GM19023 (cell line): Measurements from ENCODE around the gene MRPS15.
"Not testable (repeated sequence)": the region's sequence is repeated elsewhere in the genome, so short reads cannot be mapped to it uniquely, and the experiment has no call there.

Experiments used
- ATAC-seq: cut with Tn5 transposase; IDR thresholded peaks from one replicate; pipeline ENCODE4 v1.9.1; 2021; ENCODE audit warnings: mild to moderate bottlenecking, moderate library complexity; ENCODE audit not compliant: unreplicated experiment

Gene MRPS15

GRCh38 chr1:36486093-36486438 lies 21.9 kb upstream of the MRPS15 start:
- ATAC-seq, result no peak

GRCh38 chr1:36484099-36484498 lies 19.9 kb upstream of the MRPS15 start:
- ATAC-seq, result no peak

DNA sequence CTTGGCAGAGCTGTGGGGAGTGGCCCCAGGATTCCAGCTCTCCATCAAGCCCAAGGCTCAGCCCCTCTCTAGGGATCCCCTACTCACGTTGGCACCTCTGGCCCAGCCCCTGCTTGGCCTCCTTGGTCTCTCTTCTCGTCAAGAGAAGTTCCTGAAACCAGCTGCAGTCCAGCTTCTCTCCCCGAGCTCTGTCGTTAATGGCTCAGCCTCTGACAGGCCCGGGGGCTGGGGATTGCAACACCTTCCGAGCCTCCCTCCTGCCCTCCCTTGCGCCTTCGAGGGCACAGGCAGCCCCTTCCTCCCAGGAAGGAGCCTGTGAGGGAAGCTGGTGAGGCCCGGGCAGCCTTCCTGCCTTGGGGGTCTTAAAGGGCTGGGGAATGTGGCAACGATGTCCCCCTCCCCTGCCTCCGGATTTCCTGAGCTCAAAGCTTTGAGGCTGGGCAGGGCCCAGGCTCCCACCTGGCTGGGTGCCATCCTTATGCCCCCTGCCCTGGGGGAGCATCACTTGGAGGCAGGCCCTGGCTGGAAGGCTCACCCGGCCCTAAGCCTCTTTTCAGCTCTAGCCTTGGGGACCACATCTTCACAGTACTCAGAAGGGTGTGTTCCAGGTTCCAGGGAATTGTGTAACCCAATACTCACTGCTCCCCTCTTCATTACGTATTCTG lies 18.7 kb upstream of the MRPS15 start, which contains the start of gene CSF3R:
TSS of gene CSF3R (minus strand) at position 190 of the 665 bp plus-strand sequence. CDS start 3,417 bp downstream, outside the sequence.
- ATAC-seq, result no peak

DNA sequence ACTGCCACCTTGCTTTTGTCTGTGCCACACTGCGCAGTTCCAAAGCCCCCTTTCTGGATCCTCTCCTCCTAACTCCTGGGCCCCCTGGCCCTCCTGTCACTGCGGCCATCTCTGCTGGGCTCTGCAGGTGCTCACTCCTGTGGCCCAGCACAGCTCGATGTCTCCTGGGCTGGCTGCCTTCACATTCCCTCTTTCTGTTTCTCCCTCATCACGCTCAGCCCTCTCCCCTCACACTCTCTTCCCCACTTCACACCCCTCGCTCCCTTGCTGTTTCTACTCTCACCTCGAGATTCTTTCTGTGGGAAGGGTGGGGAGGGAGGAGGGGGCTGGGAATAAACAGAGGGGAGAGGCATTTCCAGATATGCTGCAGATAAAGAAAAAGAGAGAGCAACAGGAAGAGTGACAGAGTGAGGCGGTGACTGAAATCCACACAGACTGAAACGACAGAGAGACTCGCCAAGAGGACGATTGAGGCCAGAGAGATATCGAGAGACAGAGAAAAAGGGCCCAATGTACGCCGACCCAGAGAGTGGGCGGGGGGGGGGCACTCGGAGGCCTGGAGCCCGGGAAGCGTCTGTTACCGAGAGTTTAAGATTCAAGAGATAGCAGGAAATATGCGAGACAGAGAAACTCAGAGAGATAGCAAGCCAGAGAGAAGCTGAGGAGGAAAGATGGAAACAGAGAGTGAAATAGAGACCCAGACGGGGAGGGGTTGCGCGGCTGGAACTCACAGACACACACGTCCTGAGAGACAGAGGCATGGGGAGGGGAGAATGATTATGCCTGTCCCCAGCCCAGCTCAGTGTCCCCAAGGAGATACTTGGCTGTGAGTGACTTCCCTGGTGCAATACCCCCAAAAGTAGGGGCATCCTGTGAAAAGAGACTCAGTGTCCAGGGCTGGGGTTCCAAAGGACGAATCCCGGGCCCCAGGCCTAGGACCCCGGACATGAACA lies 17.9 kb upstream of the MRPS15 start:
- ATAC-seq, result no peak

DNA sequence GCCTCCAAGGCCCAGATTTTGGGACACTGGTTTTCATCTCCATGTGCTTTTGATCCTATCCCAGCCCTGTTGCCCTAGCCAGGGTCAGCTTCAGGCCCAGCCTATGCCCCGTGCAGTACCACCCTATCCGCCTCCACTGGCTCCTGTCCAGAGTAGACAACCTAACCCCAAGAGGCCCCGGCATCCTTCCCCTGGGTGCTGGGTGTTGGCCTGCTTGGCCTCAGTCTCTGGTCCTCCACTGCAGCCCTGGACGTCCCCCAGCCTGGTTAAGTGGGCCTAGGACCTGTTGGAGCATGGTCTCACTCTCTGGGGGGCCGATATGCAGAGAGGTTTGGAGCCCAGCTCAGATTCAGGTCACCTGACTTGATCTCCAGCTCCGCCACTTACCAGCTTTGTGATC lies 16.9 kb upstream of the MRPS15 start:
- no peak for ATAC-seq

DNA sequence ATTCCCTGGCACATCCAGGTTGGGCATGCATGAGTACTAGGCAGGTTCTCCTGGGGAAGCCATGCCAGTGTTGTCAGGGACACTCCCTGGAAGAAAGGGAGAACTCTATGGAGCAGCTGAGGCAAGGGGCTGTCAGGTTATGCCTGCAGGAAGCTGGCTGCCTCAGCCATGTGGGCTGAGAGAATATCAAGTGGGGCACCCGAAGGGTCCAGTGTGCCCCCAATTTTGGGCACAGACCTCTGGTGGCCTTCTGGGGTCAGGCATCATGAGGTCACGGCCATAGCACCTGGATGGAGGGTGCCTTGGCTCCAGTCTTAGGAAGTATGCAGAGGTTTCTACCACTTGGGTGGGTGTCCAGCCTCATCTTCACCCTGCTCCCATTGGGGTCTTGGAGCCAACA lies 16.0 kb upstream of the MRPS15 start:
- no peak for ATAC-seq

- no peak for ATAC-seq
Observed at GRCh38 chr1:36479505-36480051, 15.4 kb upstream of the MRPS15 start.

DNA sequence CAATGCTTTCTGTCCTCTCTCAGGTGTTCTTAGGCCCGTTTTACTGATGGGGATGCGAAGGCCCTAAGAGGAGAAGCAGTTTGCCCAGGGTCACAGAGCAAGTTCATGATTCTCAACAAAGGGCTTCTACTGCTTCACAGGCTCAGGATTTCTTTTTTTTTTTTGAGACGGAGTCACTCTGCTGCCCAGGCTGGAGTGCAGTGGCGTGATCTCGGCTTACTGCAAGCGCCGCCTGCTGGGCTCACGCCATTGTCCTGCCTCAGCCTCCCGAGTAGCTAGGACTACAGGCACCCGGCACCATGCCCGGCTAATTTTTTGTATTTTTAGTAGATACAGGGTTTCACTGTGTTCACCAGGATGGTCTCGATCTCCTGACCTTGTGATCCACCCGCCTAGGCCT lies 13.4 kb upstream of the MRPS15 start:
- not testable (repeated sequence) for ATAC-seq

DNA sequence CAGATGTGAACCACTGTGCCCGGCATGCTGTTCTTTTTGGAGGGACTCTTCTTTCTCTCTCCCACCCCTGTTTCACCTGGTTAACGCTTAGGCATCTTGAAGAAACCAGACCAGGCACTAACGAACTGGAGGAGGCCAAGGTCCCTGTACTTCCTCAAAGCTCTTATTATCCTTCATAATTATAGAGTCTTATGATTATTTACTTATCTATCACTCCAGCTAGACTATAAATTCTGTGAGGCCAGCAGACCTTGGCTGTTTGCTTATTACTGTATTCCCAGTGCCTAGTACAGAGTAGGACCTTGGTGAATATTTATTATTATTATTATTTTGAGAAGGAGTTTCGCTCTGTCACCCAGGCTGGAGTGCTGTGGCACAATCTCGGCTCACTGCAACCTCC lies 12.8 kb upstream of the MRPS15 start:
- no peak for ATAC-seq

DNA sequence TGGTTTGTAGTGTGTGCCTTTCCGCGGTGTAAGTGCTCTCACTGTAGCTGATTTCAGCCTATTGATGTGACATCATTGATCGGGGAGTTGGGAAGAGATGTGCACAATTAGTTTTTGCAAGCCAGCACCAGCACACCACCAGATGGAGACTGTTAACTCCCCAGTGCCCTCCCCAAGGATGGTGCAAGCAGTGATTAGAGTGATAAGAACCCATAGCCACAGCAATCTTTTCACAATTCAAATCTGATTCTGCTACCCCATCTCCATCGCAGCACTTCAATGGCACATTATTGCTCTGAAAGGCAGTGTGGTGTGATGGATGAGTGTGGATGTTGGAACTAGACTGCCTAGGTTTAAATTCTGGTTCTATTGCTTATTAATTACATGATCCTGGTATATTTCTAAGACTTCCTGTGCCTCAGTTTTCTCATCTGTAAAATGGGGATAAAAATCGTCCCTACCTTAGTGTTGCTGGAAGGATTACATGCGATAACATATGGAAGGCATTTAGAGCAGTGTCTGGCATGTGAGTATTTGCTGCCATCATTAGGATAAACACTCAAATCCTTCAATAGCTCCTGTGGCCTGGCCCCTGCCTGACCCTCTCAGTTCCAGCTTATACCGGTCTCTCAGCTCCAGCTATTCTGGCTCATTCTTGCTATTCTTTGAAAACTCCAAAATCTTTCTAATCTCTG lies 11.9 kb upstream of the MRPS15 start:
- no peak for ATAC-seq

GRCh38 chr1:36475341-36475740 lies 11.2 kb upstream of the MRPS15 start:
- ATAC-seq, result no peak

DNA sequence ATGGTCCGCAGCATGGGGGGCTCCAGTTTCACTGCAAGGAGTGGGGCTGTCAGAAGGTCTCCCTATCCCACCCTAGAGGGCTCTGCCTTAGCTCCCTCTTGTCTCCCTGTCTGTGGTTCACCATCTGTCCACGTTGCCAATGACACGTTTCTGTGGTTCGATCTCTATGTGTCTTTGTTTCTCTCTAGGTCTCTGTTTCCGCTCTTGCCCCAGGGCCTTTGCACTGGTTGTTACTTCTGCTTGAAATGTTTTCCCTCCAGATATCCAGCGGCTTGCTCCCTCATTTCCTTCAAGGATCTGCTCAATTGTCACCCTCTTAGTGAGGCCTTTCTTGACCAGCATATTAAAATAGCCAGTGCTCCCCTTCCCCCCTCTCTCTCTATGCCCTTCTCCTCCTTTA lies 8.5 kb upstream of the MRPS15 start:
- no peak for ATAC-seq

- ATAC-seq, result no peak
Observed at GRCh38 chr1:36471830-36472641, 7.9 kb upstream of the MRPS15 start.

DNA sequence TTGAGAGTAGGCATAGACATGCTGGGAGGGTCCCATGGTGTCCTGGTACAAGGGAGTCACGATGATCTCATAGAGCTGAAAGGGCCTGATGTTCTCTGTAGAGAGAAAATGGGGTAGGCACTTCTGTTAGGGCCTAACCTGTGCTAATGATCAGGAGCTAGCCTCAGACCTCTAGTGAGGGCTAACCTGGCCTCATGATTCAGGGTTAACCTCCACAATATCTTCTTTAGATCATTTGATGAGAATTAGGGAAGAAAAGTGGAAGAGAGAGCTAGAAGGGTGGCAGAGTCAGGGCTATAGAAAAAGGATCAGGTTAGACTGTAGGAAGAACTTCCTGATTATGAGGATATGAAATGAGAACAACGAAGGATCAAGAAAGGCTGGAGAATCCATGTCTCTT lies 5.0 kb upstream of the MRPS15 start:
- ATAC-seq, result no peak

- no peak for ATAC-seq
Observed at GRCh38 chr1:36467700-36468455, 3.7 kb upstream of the MRPS15 start.

- ATAC-seq, result no peak
Observed at GRCh38 chr1:36467027-36467410, 2.8 kb upstream of the MRPS15 start.

- ATAC-seq, result no peak
Observed at GRCh38 chr1:36466370-36467026, 2.3 kb upstream of the MRPS15 start.

- ATAC-seq, result no peak
Observed at GRCh38 chr1:36465731-36466369, 1.7 kb upstream of the MRPS15 start.
